Liver (tissue), 9 donors: ENCODE measurements around the gene KLF11. TPM values are rescaled to one million over a fixed set of nuclear protein-coding genes. Genes with fewer than 3 reads are reported as not detected.

Source experiments
- DNase-seq: peaks from one replicate; pipeline ENCODE4 v3.0.0-alpha.2; 2017; ENCODE audit warnings: low spot score
- H3K27ac ChIP-seq, 2 donors: one replicate each; pipeline ENCODE4 v1.7.0; 2013; ENCODE audit warnings: inconsistent platforms in 2 of 2, low read length in 2 of 2, control low read depth in 1 of 2, low read depth in 1 of 2, mild to moderate bottlenecking in 1 of 2
- H3K27me3 ChIP-seq, 4 donors: one replicate each; pipeline versions ENCODE4 v1.6.1 to v1.7.0; 2013; ENCODE audit warnings: low read length in 3 of 4, inconsistent platforms in 1 of 4, mild to moderate bottlenecking in 1 of 4, moderate library complexity in 1 of 4; ENCODE audit not compliant: control insufficient read depth in 4 of 4, insufficient read depth in 4 of 4
- H3K36me3 ChIP-seq, 4 donors: one replicate each; pipeline versions ENCODE4 v1.6.1 to v1.7.0; 2013; ENCODE audit warnings: low read length in 3 of 4, mild to moderate bottlenecking in 3 of 4, low read depth in 1 of 4, moderate library complexity in 1 of 4; ENCODE audit not compliant: control insufficient read depth in 4 of 4, insufficient read depth in 3 of 4
- H3K4me1 ChIP-seq, 4 donors: one replicate each; pipeline versions ENCODE4 v1.6.1 to v1.7.0; 2013; ENCODE audit warnings: low read length in 3 of 4, mild to moderate bottlenecking in 3 of 4, moderate library complexity in 1 of 4; ENCODE audit not compliant: control insufficient read depth in 4 of 4, insufficient read depth in 4 of 4
- H3K4me3 ChIP-seq, 3 donors: one replicate each; pipeline versions ENCODE4 v1.6.1 to v1.7.0; 2013; ENCODE audit warnings: low read length in 3 of 3, control low read depth in 1 of 3, low read depth in 1 of 3, mild to moderate bottlenecking in 1 of 3
- H3K9ac ChIP-seq, 2 donors: one replicate each; pipeline ENCODE4 v1.7.0; 2013; ENCODE audit warnings: low read length in 2 of 2, mild to moderate bottlenecking in 2 of 2, moderate library complexity in 2 of 2, control low read depth in 1 of 2, low read depth in 1 of 2
- H3K9me3 ChIP-seq, 4 donors: one replicate each; pipeline versions ENCODE4 v1.6.1 to v1.7.0; 2013; ENCODE audit warnings: low read length in 3 of 4; ENCODE audit not compliant: control insufficient read depth in 4 of 4
- ATF3 ChIP-seq: IDR thresholded peaks from 2 replicates; pipeline ENCODE4 v1.6.1; 2016; ENCODE audit warnings: antibody characterized with exemption
- CTCF ChIP-seq: fragments of 150-350 bp; IDR thresholded peaks from 2 replicates; pipeline ENCODE4 v1.5.1; 2017; ENCODE audit warnings: improper control_type of control experiment, low read depth, low read length; ENCODE audit not compliant: missing input control
- EGR1 ChIP-seq, 2 donors: IDR thresholded peaks; 2 replicates each; pipeline ENCODE4 v1.6.1; 2016 to 2018; ENCODE audit warnings: antibody characterized with exemption in 2 of 2, low read depth in 2 of 2
- FOXA1 ChIP-seq: IDR thresholded peaks from 2 replicates; pipeline ENCODE4 v1.6.1; 2016; ENCODE audit warnings: antibody characterized with exemption
- GABPA ChIP-seq, 2 donors: IDR thresholded peaks in 1 of 2; conservative IDR thresholded peaks in 1 of 2; 2 replicates each; pipeline ENCODE4 v1.6.1; 2016; ENCODE audit warnings: antibody characterized with exemption in 2 of 2, mild to moderate bottlenecking in 1 of 2, moderate library complexity in 1 of 2
- HNF4A ChIP-seq, 2 donors: conservative IDR thresholded peaks; 2 replicates each; pipeline ENCODE4 v1.6.1; 2016; ENCODE audit warnings: antibody characterized with exemption in 2 of 2, mild to moderate bottlenecking in 2 of 2
- HNF4G ChIP-seq: IDR thresholded peaks from 2 replicates; pipeline ENCODE4 v1.6.1; 2016; ENCODE audit warnings: antibody characterized with exemption
- JUND ChIP-seq, 2 donors: IDR thresholded peaks; 2 replicates each; pipeline ENCODE4 v1.6.1; 2016; ENCODE audit warnings: antibody characterized with exemption in 2 of 2
- MAX ChIP-seq: IDR thresholded peaks from 2 replicates; pipeline ENCODE4 v1.6.1; 2016; ENCODE audit warnings: antibody characterized with exemption
- NR2F2 ChIP-seq: IDR thresholded peaks from 2 replicates; pipeline ENCODE4 v1.6.1; 2016; ENCODE audit warnings: antibody characterized with exemption
- RAD21 ChIP-seq, 2 donors: IDR thresholded peaks; 2 replicates each; pipeline ENCODE4 v1.6.1; 2016; ENCODE audit warnings: antibody characterized with exemption in 2 of 2, mild to moderate bottlenecking in 2 of 2
- REST ChIP-seq: IDR thresholded peaks from 2 replicates; pipeline ENCODE4 v1.6.1; 2016; ENCODE audit warnings: antibody characterized with exemption, mild to moderate bottlenecking
- RXRA ChIP-seq, 2 donors: IDR thresholded peaks; 2 replicates each; pipeline ENCODE4 v1.6.1; 2017 to 2018; ENCODE audit warnings: antibody characterized with exemption in 2 of 2, mild to moderate bottlenecking in 1 of 2
- SP1 ChIP-seq: IDR thresholded peaks from 2 replicates; pipeline ENCODE4 v1.6.1; 2018; ENCODE audit warnings: antibody characterized with exemption, mild to moderate bottlenecking
- TAF1 ChIP-seq: conservative IDR thresholded peaks from 2 replicates; pipeline ENCODE4 v1.6.1; 2016; ENCODE audit warnings: antibody characterized with exemption, mild to moderate bottlenecking
- ZBTB33 ChIP-seq: IDR thresholded peaks from 2 replicates; pipeline ENCODE4 v1.6.1; 2016; ENCODE audit warnings: antibody characterized with exemption
- WGBS: extraction: QIAGEN DNeasy Blood & Tissue Kit; methylation state at CpG from one replicate; pipeline ENCODE4 v1.1.7; 2013; 5-methylcytosine and 5-hydroxymethylcytosine counted together
- polyA plus RNA-seq, 2 donors: library from polyadenylated mRNA; stranded (reverse) in 1 of 2; unstranded in 1 of 2; fragments of 200-250 nt in 1 of 2; fragments of >200 nt in 1 of 2; fragmentation: Nextera tagmentation in 1 of 2; extraction: Ambion mirVana in 1 of 2; gene quantifications; one replicate each; pipeline versions ENCODE4 v1.2.1 to v1.2.3, GENCODE V29; 2013 to 2015
- total RNA-seq, 2 donors: library from RNA; depleted of rRNA; stranded (reverse); fragments of >200 nt; gene quantifications; one replicate each; pipeline ENCODE4 v1.2.3, GENCODE V29; 2014
- donor health status: healthy.
- donor health status: healthy.
- donor health status: healthy.
- donor health status: healthy.
- donor health status: healthy.

Gene KLF11
- total and polyA plus RNA-seq, 4 donors, result 10.5 to 43.0 (median 14.5) TPM

- TF ChIP-seq RXRA (IDR thresholded peaks at IDR 0.05), result peak in 1 of 2 donors; percentile 49
- no peak for TF ChIP-seq FOXA1
- no peak for TF ChIP-seq MAX
- no peak for TF ChIP-seq EGR1 (IDR thresholded peaks at IDR 0.05; ENCODE audit: low read depth in 2 of 2)
Measured at GRCh38 chr2:10047616-10048500, 4.5 kb downstream of the KLF11 start (continued).

GRCh38 chr2:10048501-10049171 lies 5.3 kb downstream of the KLF11 start:
- Histone ChIP-seq H3K9me3 (no peaks in the 10 kb centered on the region), H3K27ac (peak overlapping the region in 1 of 2 donors; percentile 71), H3K4me3 (peak overlapping the region; percentile 27 to 88 (median 40)), H3K4me1 (peaks cover 0 to 46% (median 37%) of the 10 kb centered on the region in 4 donors), H3K9ac (peak overlapping the region in 1 of 2 donors; percentile 3), H3K27me3 (no peaks in the 10 kb centered on the region), H3K36me3 (peaks cover 9 to 51% (median 40%) of the 10 kb centered on the region in 4 donors)
- no peak for DNase-seq
- TF ChIP-seq RAD21 (IDR thresholded peaks at IDR 0.05) (peak; percentile 81 to 87), SP1 (peak; percentile 7), HNF4A (conservative IDR thresholded peaks at IDR 0.05) (no peak), ATF3 (no peak), TAF1 (no peak), JUND (IDR thresholded peaks at IDR 0.05) (no peak), CTCF (peak; percentile 60)
- 52% methylated on average over 10 of the region's 10 CpGs for WGBS

- H3K4me1 ChIP-seq, result peaks cover 0 to 34% (median 25%) of the 10 kb centered on the region in 4 donors
- no peak for TF ChIP-seq RXRA (IDR thresholded peaks at IDR 0.05)
- no peak for TF ChIP-seq HNF4G
- no peak for TF ChIP-seq MAX
- no peak for TF ChIP-seq REST
- TF ChIP-seq NR2F2, result no peak
- TF ChIP-seq GABPA (IDR thresholded peaks at IDR 0.05 in 1 of 2, conservative IDR thresholded peaks at IDR 0.05 in 1 of 2), result no peak
- TF ChIP-seq TAF1, result no peak
- TF ChIP-seq EGR1 (IDR thresholded peaks at IDR 0.05; ENCODE audit: low read depth in 2 of 2), result no peak
- TF ChIP-seq HNF4A (conservative IDR thresholded peaks at IDR 0.05), result no peak
- TF ChIP-seq FOXA1, result no peak
- no peak for TF ChIP-seq ZBTB33
- WGBS, result 92% methylated on average over 16 of the region's 16 CpGs
Measured at GRCh38 chr2:10052216-10052615, 8.9 kb downstream of the KLF11 start.

More at GRCh38 chr2:10052216-10052615, 8.9 kb downstream of the KLF11 start:
- Histone ChIP-seq H3K36me3 (peaks cover 11 to 55% (median 44%) of the 10 kb centered on the region in 4 donors), H3K27ac (no peak overlapping the region), H3K4me3 (no peak overlapping the region), H3K9me3 (no peaks in the 10 kb centered on the region), H3K9ac (no peak overlapping the region), H3K27me3 (no peaks in the 10 kb centered on the region)
- no peak for DNase-seq
